K562 treated with DMSO at 1 percent for 4 hours (cell line): ENCODE measurements around the gene WNT9B. TPM values are rescaled to one million over a fixed set of nuclear protein-coding genes. Genes with fewer than 3 reads are reported as not detected.

Experiments used
- total RNA-seq: library from RNA; unstranded; fragments of 300-600 nt; gene quantifications from 2 replicates; pipeline ENCODE4 v1.2.3, GENCODE V29; 2022; ENCODE audit not compliant: insufficient read depth

WNT9B gene, protein sequence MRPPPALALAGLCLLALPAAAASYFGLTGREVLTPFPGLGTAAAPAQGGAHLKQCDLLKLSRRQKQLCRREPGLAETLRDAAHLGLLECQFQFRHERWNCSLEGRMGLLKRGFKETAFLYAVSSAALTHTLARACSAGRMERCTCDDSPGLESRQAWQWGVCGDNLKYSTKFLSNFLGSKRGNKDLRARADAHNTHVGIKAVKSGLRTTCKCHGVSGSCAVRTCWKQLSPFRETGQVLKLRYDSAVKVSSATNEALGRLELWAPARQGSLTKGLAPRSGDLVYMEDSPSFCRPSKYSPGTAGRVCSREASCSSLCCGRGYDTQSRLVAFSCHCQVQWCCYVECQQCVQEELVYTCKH
- total RNA-seq: not detected in 2 replicates

DNA sequence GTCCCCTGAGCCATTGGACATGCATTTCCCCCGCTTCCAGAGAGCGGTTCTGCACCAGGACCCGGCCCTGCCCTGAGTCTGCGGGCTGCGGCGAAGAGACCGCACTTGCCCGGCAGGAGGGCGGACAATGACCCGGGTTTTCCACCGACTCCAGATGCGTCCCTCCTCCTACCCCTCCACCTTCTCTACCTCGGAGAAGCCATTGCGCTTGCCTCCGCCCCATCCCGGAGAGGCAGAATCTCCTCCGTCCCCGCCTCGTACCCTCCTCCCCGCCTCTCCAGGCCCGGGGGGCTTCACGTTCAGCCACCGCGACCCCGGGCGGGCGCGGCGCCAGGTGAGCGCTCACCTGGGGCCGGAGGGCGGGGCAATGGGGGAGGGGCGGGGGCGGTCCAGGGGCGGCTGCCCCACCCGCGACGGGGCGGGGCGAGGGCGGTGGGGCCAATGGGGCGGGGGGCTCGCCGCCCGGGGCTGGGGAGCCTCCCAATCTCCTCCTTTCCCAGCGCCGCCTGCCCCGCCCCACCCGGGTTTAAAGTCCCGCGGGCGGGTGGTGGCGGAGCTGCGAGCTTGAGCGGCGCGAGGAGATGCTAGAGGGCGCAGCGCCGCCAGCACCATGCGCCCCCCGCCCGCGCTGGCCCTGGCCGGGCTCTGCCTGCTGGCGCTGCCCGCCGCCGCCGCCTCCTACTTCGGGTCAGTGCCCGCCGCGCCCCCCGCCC lies at the start of gene WNT9B:
TSS of gene WNT9B (plus strand) at position 555 of the 713 bp plus-strand sequence. CDS start at position 611, 56 bp downstream.

DNA sequence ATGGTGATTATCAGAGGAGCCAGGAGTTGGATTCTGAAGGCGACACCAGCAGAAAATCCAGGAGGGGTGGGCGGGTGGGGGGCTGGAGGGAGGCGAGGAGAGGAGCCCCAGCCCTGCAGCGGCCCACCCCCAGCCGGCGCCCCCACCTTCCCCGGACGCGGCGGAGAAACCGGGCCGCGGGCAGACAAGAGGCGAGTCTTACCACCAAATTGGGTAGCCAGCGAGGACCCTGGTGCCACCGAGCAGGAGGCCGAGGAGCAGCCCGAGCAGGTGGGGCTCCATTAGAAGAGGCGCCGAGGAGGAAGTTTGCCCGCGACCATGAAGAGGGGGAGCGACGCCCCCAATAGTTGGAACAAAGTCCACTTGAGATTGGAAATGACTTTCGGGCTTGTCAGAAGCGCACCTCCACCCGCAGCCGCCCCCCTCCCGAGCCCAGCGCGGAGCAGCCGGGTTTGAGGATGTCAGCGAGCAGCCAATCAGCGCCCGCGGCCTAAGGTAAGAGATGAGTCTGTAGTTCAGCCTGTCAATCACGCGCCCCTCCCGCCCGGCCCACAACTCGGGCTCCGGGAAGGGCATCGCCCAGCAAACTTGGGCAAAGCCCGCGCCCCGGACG lies 33.0 kb upstream of the WNT9B start, which contains the start of gene WNT3:
TSS of gene WNT3 (minus strand) at position 377 of the 613 bp plus-strand sequence. CDS start at position 282, 95 bp downstream.

DNA sequence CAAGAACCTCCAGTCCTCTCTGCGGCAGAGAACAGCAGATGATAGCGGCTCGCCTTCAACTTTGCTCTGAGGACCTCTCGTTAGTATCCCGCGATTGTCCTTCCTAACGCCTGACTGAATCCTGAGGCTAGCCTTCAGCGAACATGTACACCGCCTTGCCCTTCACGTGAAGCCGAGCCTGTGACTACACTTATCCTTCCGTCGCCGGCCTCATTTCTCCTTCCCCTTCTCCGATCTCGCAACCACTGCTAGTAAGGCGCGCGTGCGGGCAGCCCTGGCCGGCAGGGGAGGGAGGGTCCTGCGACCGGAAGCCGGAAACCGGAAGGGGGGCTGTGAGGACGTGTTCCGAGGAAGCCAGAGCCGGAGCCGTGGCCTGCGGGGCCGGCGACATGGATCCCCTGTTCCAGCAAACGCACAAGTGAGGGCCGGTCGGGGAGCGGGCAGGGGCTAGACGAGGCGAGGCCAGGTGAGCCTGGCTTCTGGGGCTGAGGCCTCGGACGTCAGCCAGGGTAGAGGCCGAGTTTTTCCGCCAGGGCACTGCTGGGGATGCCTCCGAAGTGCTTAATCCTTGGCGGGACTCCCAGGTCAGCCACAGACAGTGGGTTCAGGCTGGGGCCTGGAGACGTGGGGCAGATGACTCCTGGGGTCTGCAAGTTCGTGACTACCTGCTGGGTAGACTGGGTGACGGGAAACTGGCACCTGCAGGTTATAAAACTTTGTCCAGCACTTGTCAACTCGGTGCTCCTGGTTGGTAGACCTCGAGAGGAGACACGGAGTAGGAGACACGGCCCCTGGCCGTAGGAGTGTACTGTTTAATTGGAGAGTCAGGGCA lies 71.6 kb downstream of the WNT9B start, which contains the start of gene GOSR2:
TSS of gene GOSR2 (plus strand) at position 357 of the 832 bp plus-strand sequence. CDS start at position 390, 33 bp downstream.

Other genes starting within 250 kb of the WNT9B start
- 1.3 and 1.6 TPM in 2 replicates for gene WNT3, start 32.9 kb upstream of the WNT9B start, total RNA-seq
- 19.4 and 21.4 TPM in 2 replicates for gene GOSR2, start 71.6 kb downstream of the WNT9B start, total RNA-seq
- not detected in 2 replicates for gene RPRML, start 127.7 kb downstream of the WNT9B start, total RNA-seq